GM21526 (cell line): ENCODE measurements around the gene MAGED2.
"Not testable (repeated sequence)": the region's sequence is repeated elsewhere in the genome, so short reads cannot be mapped to it uniquely, and the experiment has no call there.

Experiments used
- ATAC-seq: cut with Tn5 transposase; IDR thresholded peaks from one replicate; pipeline ENCODE4 v1.9.1; 2021; ENCODE audit warnings: moderate library complexity; ENCODE audit not compliant: unreplicated experiment, low FRiP score

The MAGED2 gene, protein sequence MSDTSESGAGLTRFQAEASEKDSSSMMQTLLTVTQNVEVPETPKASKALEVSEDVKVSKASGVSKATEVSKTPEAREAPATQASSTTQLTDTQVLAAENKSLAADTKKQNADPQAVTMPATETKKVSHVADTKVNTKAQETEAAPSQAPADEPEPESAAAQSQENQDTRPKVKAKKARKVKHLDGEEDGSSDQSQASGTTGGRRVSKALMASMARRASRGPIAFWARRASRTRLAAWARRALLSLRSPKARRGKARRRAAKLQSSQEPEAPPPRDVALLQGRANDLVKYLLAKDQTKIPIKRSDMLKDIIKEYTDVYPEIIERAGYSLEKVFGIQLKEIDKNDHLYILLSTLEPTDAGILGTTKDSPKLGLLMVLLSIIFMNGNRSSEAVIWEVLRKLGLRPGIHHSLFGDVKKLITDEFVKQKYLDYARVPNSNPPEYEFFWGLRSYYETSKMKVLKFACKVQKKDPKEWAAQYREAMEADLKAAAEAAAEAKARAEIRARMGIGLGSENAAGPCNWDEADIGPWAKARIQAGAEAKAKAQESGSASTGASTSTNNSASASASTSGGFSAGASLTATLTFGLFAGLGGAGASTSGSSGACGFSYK

DNA sequence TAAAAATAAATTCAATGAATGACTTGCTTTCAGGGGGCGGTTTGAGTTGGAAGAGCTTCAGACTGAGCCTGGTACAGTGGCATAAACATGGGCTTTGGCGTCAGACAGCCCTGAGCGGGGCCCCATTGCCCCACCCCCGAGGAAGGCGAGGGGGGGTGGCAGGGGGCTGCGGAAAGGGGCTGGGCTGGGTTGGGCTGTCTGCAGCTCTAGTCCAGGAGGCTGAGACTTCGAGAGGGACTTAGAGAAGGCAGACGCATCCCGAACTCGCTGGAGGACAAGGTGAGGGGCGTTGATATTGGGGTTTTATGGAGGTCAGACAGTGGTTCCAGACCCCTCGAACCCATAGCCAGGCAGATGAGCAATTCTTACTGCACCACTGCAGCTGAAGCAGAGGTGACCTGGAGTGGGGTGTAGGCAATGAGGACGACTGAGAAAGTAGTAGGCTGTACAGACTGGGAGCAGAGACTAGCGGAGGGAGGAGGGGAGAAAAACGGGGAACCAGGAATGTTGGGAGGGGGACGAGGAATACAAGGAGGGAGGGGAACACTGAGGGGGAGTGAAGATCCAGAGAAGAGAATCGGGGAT, at the start of gene MAGED2:
TSS of gene MAGED2 (plus strand) at position 222 of the 585 bp plus-strand sequence. CDS start 1,587 bp downstream, outside the sequence.
- ATAC-seq = no peak

DNA sequence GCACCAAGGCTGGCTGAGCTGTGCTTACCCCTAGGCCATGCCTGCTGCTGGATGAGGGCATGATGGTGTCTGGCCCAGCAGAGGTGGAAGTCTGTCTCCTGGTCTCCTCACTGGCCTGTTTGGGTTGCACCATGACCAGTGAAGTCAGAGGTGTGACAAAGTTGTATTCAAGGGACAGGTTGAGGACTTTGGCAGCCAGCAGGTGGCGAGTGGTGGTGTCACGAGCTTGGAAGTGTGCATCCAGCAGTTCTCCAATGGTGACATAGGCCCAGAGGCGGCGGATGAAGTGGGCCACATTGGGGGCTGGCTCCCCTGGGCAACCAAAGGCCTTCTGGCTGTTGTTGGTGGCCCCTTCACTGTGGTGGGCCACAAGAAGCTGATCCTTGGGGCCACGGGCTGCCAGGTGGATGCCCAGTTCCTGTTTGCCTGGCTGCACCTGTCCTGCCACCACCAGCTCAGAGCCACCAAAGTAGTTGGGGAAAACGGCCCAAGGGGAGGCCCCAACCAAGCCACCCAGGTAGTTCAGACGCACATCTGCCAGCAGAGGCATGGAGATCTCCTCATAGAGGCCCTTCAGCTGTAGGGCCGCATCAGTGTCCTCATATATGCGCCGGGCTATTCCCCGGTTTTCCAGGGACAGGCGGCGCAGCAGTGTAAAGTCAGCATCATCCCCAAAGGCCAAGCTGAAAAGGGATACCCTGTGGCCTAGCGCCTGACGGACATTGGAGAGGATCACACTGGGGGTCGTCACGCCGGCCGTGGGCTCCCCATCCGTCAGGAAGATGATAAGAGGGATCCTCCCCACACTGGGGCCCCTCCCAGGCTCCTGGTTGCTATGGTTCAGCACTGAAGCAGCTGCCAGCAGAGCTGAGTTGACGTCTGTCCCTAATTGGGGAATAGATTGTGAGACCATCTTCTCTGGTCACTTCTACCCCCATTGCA, 49.2 kb upstream of the MAGED2 start:
- ATAC-seq = no peak

DNA sequence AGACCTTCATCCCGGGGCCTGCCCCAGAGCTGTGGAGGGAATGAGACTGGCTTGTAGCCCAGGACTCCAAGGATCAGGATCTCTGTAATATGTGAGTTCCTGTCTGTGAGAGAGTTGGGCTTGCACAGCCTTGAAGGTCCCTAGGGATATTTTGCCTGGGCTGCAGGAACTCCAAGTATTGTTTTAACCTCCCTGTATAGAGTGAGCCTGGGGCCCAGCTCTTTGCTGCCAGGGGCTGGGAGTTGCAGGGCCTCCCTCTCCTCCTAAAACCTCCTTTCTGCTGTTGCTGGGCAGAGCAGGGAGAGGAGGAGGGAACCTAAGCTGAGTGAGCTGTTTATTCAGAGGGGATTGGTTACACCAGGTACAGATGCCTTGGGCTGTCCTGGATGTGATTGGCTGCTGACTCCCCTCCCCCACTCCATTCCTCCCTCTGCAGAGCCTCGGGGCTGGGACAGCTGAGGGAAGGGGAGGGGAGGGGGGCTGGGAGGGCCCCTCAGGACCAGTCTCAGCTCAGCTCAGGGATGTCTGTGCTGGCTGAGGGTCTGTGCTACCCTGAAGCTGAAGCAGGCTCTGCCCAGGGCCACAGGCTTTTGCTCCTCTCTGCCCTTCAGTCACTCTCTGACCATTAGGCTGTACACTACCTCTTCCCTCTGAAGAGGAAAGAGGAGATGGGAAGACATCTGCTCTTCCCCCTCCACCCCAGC, 33.0 kb upstream of the MAGED2 start:
- ATAC-seq = not testable (repeated sequence)

DNA sequence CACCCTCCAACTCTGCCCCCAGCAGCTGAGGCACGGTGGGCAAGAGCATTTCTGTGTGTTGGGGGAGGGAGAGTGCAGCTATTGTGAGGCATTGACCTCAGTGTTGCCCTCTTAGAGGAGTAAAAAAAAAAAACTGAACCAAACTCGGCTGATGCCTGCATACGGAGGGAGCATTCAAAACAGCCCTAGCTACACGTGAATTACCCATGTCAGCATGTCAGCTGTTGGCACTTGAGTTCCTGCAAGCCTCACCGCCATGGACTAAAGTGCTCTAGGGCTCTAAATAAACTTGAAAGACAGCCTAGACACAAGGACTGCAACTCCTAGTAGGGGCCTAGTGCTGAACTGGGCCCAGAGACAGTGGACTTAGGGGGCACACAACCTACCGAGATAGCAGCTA, 31.5 kb upstream of the MAGED2 start:
- no peak for ATAC-seq

DNA sequence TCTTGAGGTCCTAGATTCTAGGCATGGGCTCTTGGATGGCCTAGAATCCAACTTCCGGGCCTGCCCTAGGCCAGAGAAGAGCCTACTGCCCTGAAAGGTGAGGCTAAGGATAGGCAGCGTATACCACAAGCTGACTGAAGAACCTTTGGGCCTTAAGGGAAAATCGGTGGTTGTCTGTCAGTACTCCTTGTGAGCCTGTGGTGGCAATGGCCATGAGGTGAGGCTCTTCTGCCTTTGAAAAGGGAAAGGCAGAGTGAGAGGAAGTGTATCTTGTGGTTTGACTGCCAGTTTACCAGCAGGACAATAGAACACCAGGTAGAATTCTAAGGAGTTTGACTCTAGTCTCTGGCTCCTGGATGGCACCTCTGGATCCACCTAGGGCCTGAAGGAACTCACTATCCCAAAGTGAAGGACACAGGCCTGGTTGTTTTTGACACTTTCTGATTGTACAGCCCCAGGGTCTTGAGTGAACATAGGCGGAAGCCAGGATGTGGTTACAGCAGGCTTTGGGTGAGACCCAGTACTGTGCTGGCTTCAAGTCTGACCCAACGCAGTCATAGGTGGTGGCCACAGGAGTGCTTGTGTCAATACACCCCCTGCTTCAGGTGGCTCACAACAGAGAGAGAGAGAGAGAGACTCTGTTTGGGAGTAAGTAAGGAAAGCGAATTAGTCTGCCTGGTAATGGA, 30.4 kb upstream of the MAGED2 start:
- ATAC-seq = no peak

DNA sequence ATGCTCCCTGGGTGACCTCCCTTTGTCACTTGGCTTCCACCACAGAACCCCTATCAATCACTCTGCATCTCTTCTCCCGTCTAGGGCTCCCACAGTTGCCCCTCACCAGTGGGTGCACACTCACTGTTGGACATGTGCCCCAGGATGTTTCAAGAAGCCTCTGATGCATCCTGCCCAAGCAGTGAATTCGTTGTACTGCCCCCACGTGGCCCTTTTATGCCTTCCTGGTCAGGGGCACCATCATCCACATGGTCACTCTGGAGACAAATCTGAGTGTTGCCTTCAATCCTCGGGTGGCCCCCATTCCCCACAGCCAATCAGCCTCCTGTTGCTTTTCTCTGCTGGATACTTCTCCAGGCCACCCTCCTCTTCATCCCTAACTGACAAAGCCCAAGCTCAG, 21.6 kb upstream of the MAGED2 start:
- ATAC-seq = no peak

DNA sequence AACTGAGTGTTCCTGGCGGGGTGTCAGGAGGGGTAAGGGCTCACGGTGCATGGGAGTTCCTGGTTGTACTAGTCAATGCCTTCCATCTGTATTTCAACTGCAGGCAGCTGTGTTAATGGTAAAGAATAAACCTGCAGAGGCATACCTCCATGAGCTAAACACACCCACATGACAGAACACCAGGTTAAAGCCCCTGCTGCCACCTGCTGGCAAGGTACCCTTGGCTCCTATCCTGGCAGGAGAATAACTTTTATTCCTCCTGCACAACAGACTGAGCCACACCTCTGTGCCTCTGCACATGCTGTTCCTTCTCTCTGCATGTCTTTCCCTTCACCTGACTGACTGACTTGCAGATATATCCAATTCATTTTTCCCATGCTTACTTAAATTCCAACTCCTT, 20.6 kb upstream of the MAGED2 start:
- no peak for ATAC-seq

DNA sequence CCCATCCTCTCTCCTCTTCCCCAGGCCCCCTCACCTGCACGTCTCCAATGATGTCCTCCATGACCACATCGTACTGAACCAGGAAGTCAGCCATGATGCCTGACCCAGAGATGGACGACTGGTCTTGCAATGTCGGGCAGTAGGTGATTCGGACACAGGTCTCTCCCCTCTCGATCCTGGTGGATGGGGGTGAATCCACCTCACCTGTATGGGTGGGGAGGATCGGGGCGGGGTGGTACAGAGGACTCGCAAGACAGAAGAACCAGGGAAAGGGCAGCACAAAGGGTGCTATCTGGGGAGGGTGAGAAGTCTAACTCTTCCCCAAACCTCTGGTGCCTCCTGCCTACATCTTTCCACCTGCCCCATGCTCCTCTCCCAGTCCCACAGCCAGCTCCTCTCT, 19.1 kb upstream of the MAGED2 start:
- no peak for ATAC-seq

DNA sequence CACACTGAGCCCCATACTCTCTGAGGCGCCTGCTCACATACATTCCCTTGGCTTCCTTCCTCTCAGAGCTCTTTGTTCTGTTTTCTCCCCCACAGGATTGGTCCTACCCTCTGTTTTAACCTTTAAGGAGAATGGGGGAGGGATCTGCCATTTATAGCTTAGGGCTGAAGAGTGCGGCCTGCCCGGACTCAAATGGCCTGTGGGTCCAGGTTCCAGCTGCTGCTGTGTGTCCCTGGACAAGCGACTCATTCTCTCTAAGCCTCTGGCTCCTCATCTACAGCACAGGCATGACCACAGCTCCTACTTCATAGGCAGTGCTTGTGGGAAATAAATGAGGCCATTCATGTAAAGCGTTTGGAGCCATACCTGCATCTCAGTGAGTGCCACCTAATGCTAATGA, 18.1 kb upstream of the MAGED2 start:
- ATAC-seq = not testable (repeated sequence)

DNA sequence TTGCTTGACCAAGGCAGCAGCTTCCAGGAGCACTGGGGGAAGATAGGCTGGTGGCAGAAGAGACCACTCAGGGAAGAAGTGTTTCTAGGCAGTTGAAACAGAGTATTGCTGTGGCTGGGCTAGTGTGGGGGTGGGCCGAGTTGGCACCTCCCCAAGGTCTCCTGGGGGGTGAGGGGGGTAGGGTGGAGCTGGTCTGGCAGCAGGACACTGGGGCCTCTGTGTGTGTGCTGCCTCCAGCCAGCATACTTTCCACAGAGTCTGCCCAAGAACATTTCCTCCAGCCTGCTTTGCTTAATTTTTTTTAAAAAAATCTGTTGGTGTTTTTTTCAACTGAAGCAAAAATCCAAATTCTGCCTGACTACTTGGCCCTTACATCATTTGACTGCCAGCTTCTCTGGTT, 13.5 kb upstream of the MAGED2 start:
- ATAC-seq = no peak

DNA sequence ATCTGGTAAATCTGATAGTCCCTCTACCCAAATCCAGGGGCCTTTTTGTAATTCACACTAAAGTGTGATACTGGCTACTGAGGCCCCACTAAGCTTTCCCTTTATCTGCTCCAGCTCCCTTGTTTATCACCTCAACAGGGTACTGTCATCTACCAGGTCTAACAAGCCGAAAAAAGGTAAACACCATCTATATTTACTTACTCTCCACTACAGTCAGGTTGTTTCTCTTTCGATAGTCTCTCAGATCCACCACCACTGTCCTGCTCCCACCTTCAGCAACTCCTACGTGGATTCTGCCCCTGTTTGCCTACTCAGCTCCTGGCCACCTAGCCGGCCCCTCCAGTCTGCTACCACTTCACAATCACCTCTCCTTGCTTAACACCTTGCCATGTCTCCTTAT, 12.8 kb upstream of the MAGED2 start:
- no peak for ATAC-seq

DNA sequence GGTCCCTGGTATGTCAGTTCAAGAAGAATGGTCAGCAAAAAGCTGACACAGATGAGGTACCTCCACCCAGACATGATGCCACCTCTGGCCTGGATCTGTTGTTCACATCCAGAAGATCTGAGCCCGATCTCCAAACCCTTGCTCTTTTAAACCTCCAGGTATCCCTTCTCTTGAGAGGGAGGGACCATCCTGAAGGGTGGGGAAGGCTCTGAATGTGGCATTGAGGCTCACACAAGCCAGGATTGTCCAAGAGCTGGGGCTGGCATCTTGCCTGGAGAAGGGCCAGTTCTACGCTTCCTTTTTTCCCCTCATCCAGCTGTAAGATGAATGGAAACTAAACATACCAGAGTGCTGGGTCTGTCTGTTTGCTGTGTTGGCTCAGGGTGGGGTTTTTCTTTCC, 9.4 kb upstream of the MAGED2 start, which contains the start of gene ITIH6:
TSS of gene ITIH6 (minus strand) at position 119 of the 400 bp plus-strand sequence. CDS start at position 74, 45 bp downstream.
- no peak for ATAC-seq

DNA sequence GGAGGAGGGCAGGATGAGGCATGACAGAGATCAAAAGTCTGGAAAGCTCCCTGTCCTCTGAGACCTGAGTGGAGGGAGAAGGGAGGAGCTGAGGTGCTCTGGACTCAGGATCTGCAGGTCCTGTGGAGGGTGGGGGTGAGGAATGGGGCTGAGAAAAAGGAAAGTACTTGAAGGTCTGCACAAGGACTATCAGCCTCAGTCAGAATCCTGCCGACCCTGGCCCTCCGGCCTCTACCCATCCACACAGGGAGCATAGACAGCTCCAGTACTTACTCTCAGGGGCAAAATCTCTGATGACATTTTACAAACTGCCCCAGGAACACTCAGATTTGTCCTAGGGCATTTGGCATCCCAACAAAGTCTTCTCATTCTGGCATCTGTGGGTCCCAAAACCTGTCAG, 8.5 kb upstream of the MAGED2 start:
- no peak for ATAC-seq

DNA sequence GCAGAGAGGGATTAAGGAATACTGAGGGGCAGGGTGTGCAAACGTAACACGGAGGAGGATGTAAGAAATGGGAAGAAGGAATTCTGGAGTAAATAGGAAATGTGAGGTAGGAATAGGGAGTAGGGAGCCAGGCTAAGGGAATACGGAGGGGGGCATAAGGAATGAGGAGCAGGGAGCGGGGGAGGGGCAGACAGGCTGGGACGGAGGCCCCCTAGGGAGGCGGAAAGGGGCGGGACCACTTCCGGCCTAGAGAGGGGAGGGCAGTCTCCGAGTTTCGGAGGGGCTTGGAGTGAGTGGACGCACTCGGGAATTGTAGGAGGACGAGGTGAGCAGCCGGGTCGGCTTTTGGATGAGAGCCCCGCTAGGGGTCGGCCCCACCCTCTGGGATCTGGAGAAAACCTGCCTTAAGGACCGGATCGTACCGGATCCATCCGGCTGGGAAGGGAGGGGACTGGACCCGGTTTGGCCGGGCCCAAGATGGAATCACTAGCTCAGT, 612 bp downstream of the MAGED2 start:
- peak; percentile 20 for ATAC-seq

DNA sequence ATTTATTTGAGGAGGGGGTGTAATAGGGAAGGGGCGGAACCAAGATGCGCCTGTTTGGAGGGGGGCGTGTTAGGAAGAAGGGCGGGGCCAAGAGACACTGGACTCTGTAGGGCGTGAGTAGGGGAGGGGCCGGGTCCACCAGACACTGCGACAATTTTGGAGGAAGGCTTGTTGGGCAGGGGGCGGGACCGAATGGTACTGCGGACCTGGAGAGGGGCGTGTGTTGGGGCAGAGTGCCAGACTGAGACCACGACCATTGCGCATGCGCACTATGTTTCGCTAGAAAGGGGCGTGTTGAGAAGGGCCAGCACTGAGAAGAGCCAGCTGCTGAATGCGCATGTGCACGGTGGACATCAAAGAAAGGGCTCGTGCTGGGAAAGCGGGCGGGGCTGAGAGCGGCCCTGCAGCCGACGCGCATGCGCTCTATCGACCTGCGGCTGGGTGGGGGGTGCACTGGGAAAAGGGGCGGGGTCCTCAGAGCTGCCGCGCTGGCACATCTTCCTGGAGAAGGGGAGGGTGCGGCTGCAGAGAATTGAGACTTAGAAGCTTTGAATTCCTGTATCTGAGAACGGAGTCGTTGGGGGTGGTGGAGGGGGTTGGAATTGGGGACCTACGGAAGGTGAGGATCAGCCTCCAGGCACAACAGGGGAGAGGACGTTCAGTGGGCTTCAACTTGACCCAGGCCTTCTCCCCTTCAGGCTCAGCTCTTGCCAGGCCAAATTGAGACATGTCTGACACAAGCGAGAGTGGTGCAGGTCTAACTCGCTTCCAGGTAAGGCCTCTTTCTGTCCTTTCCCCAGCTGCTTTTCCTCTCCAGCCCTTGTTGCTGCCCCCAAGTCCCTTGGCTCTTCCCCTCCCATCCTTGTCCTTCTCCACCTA, 1.3 kb downstream of the MAGED2 start:
- peak; percentile 89 for ATAC-seq

DNA sequence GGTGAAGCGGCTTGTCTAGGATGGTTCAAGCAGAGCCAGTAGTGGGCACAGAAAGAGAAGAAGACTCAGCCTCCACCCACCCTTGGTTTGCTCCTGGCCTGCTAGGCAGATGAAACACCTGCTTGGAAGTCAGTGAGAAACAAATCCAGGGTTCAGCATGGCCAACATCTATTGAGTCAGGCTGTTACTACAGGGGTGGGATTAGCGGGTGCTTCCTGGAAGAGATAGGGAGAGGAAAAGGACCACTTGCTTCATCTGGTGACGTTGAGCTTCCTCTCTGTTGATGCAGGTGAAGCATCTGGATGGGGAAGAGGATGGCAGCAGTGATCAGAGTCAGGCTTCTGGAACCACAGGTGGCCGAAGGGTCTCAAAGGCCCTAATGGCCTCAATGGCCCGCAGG, 3.0 kb downstream of the MAGED2 start:
- no peak for ATAC-seq

DNA sequence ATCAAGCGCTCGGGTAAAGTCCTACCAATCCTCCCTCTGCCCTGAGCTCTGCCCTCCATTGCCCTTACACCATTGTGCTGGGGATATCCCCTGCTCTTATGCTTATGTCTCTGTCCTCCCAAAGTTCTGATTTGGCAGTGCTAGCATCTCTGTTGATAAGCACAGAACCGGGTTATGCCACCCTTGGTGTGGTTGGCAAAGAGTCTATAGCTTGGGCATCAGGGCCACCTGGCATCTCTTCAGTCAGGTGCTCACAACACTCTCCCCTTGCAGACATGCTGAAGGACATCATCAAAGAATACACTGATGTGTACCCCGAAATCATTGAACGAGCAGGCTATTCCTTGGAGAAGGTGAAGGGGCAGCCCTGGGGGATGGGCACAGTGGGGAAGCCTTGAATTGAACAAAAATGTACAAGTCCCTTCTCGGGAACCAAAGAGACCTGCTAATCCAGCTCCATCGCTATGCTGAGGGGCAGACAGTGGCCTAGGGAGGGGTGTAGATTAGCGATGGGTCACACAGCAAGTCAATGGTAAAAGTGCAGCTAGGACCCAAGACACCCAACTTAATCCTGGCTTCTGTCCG, 3.8 kb downstream of the MAGED2 start:
- no peak for ATAC-seq

DNA sequence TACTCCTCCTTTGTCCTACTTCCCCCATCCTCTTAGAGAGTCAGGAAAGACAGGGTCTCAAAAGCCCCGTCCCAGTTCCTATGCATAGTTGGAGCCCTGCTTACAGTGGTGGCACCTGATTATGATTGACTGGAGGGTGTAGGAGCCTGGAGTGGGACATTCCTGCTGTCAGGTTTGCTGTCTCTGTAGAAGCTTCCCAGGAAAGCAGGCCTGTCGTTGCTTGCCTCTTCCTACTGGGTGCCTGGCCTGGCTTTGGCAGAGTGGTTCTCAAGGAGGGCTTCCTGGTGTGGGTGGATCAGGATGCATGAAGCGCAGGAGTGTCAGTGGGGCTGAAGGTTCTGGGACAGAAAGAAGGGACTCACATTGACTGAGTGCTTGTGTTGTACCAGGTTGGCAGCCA, 4.8 kb downstream of the MAGED2 start:
- no peak for ATAC-seq
